T-helper 1 cell treated with Interleukin-12 subunit alpha and Interleukin-12 subunit beta and Interleukin-4 antibody, amounts not matched to agents 30 ng/mL and 1 ng/mL, for 36 hours (primary cell): ENCODE data around the gene TSPEAR. TPM values are rescaled to one million over a fixed set of nuclear protein-coding genes. Genes with fewer than 3 reads are reported as not detected.
"Not testable (repeated sequence)": the region's sequence is repeated elsewhere in the genome, so short reads cannot be mapped to it uniquely, and the experiment has no call there.

Experiments used
- intact Hi-C: fragments of 100-400 bp; cut with micrococcal nuclease; formaldehyde crosslinking; loops from one replicate; pipeline ENCODE4 v1.15.1; 2024
- total RNA-seq: library from RNA; stranded (reverse); gene quantifications from 2 replicates; pipeline ENCODE4 v1.2.3, GENCODE V29; 2022

The TSPEAR gene
- total RNA-seq, 1 donor from 2014 or later = not detected

DNA sequence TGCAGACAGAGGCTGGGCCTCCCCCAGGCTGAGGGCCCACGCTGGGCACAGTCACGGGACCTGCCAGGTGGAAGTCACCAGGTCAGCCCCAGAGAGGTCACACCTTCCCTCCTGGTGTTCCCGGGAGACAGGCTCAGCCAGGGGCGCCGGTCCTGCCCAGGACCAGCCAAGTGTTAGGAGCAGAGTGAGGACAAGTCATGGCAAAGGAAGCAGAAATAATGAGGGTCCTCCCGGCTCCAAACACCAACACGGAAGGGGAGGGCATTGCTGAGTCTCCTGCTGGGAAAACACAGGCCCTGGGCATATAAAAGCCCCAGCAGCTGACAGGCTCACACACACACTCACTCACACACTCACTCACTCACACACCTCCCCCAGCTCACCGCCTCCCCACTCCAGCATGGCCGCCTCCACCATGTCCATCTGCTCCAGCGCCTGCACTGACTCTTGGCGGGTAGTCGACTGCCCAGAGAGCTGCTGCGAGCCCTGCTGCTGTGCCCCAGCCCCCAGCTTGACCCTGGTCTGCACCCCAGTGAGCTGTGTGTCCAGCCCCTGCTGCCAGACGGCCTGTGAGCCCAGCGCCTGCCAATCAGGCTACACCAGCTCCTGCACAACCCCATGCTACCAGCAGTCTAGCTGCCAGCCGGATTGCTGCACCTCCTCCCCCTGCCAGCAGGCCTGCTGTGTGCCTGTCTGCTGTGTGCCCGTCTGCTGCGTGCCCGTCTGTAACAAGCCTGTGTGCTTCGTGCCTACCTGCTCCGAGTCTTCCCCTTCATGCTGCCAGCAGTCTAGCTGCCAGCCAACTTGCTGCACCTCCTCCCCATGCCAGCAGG lies 74.1 kb downstream of the TSPEAR start, which contains the start of gene KRTAP10-10:
Gene KRTAP10-10, plus strand, starts transcription at position 339 of the 833 bp plus-strand sequence. Its CDS starts 62 bp downstream, at position 401.
- intact Hi-C loops = no loop called here

DNA sequence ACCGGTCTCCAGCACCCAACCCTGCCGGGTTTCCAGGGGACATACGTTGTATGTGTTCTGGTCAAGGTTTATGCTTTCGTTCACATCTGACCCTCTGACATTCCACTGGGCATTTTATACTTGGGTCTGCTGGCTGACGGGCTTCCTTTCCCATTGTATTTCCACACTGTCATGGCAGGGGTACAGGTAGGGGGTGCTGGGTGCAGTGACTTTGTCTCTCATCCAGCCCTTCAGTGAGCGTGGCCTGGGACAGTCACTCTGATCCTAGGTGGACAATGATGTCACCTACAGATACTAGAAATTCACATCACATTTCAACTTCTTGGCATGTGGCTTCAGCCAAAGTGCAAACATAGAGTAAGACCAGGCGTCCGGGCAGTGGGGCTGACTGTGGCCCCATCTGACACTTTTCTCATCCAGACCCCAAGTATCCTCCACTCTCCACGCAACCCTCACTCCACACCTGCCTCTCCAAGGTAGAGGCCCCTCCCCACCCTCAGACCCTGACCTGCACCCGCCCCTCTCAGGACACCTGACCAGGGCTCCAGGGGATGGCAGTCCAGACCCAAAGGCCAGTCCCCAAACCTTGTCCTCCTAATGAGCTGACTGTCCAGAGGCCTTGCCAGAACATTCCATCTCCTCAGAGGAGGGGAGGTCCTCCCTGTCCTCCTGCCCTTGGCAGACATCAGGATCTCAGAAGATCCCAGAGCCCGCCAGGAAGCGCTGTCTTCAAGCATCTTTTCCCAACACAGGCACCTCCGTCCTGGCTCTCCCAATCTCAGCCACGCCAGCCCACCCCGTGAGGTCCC lies 75.0 kb downstream of the TSPEAR start:
- intact Hi-C loops = no loop called here

DNA sequence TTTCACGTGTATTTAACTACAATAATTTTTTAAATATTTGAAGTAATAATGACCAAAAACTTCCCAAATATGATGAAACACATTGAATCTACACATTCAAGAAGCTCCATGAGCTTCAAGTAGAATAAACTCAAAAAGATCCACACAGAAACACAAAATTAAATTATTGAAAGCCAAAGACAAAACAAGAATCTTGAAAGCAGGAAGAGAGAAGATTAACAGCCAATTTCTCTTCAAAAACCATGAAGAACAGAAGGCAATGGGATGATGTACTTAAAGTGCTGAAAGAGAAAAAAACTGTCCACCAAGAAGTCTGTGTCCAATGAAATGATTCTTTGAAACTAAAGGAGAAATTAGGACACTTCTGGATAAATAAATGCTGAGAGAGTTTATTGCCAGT lies 79.3 kb downstream of the TSPEAR start:
- intact Hi-C loops = no loop called here

DNA sequence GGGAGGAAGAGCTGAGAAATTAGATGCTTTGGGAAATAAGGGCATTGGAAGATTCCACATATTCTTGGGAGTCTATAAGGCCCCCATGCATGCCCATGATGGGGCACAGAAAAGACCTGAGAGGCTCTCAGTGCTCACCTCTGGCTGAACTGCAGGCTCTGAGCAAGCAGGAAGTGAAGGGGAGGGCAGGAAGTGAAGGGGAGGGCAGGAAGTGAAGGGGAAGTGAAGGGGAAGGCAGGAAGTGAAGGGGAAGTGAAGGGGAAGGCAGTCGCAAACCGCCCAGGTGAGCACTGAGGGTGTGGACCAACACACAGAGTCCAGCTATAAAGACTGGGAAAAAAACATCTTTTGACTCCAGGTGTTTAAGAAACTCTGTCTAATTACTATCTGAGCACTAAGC lies 80.9 kb downstream of the TSPEAR start:
- intact Hi-C loops = no loop called here

GRCh38 chr21:44628707-44629391 lies 82.5 kb downstream of the TSPEAR start:
- intact Hi-C loops = no loop called here

- intact Hi-C loops = not testable (repeated sequence)
These were observed 83.5 kb downstream of the TSPEAR start for GRCh38 chr21:44627831-44628233.

DNA sequence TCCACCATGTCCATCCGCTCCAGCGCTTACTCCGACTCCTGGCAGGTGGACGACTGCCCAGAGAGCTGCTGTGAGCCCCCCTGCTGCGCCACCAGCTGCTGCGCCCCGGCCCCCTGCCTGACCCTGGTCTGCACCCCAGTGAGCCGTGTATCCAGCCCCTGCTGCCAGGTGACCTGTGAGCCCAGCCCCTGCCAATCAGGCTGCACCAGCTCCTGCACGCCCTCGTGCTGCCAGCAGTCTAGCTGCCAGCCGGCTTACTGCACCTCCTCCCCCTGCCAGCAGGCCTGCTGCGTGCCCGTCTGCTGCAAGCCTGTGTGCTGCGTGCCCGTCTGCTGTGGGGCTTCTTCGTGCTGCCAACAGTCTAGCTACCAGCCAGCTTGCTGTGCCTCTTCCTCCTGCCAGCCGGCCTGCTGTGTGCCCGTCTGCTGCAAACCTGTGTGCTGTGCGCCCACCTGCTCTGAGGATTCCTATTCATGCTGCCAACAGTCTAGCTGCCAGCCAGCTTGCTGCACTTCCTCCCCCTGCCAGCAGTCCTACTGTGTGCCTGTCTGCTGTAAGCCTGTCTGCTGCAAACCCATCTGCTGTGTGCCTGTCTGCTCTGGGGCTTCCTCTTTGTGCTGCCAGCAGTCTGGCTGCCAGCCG lies 84.1 kb downstream of the TSPEAR start:
- intact Hi-C loops = not testable (repeated sequence)

DNA sequence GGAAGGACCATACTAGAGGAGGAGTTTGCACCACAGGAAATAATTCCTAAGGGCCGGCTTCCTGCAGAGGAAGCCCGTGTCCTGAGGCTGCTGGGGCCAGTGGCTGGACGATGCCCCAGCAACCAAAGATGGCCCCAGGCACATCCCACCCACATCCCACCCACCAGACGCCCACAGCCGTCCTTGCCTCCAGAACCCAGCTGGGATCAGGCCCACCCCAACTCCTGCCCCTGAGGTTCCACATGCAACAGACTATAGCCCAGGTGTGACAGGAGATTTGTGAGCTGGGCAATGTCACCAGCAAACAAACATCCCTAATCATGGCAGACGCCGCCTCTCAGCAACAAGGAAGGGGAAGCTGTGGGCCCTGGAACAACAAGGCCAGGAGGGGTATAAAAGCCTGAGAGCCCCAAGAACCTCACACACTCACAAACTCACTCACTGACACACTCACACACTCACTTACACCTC lies 84.7 kb downstream of the TSPEAR start, which contains the start of gene KRTAP10-9:
Gene KRTAP10-9, plus strand, starts transcription at position 421 of the 471 bp plus-strand sequence. CDS start 79 bp downstream, outside the sequence.
- intact Hi-C loops = no loop called here

GRCh38 chr21:44626262-44626661 lies 85.1 kb downstream of the TSPEAR start:
- intact Hi-C loops = no loop called here

DNA sequence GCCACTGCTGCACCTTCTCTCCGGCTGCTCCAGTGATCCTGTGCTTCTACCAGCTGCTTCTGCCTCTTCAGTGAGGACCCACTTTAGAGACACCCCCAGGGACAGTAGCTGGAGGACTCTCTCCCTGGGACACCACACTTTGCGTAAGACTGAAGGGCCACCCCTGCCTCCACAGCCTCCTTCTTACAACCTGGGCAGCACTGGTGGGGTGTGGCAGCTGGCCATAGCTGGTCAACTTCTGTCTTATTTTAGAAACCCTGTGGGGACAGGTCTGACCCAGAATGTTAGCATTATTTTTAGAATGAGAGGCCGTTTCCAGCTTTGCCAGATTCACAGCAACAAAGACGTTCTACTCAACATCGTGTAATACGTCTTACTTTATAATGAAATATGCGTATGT lies 85.6 kb downstream of the TSPEAR start:
- intact Hi-C loops = no loop called here

DNA sequence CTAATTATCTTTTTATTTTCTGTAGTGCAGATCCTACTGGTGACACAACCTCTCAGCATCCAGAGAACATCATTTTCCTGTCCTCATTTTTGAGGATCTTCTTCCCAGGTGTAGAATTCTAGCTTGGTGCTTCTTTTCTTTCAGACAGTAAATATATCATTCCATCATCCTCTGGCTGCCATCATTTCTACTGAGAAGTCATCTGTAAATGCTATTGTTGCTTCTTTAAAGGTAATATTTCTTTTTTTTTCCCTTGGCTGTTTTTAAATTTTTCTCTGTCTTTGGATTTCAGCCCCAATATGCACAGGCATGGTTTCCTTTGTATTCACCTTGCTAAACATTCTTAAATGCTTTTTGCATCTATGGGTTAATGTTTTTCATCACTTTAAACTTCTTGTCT lies 87.8 kb downstream of the TSPEAR start:
- intact Hi-C loops = no loop called here

- intact Hi-C loops = loop anchor here (1.0 kb wide), 2 partner anchors 36 to 37 kb away; partner anchors contain the start of gene KRTAP12-3
These were observed 91.5 kb downstream of the TSPEAR start for GRCh38 chr21:44619886-44620285.

DNA sequence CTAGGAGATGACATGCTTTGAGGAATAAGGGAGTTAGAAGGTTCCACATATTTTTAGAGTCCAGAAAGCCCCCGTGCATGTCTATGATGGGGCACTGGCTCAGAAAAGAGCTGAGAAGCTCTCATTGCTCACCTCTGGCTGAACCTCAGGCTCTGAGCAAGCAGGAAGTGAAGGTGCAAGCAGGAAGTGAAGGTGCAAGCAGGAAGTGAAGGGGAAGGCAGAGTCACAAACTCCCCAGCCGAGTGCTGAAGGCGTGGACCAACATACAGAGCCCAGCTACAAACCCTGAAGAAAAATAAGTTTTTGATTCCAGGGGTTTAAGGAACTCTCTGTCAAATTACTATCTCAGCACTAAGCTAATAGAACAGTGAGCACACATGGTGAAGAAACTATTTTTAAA lies 92.5 kb downstream of the TSPEAR start:
- intact Hi-C loops = loop anchor here (1.0 kb wide), 2 partner anchors 35 to 38 kb away; partner anchors contain the start of gene KRTAP12-3

- intact Hi-C loops = no loop called here
These were observed 92.9 kb downstream of the TSPEAR start for GRCh38 chr21:44618504-44618903.

DNA sequence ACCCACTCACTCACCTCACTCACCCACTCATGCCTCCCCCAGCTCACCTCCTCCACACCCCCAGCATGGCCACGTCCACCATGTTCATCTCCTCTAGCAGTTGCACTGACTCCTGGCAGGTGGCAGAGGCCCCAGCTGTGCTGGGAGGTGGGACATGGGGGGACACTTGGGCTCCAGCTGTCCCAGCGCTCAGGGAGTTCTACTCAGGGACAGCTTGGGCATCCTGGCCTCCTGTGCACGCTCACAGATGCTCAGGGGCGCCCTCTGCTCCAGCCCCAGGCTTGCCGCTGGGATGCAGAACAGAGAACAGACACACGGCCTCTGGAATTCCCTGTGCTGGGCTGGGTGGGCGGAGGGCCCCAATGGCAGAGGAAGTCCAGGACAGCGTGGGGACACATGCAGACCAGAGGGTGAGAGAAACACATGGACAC lies 94.3 kb downstream of the TSPEAR start:
- intact Hi-C loops = no loop called here

DNA sequence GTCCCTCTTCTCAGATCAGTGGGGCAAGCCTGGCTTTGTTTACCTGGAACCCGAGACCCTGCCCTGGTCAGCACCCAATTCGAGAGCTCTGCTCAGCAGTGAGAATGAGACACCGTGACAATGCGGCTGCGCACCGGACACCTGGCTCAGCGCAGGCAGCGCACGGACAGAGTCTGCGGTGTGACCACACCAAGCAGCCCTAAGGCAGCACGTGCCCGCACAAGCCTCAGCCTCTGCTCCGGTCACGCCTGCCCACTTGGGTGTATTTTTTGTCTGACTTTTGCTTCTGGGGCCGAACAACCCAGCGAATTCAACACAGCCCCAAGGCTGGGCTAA lies 94.8 kb downstream of the TSPEAR start:
- intact Hi-C loops = no loop called here

- intact Hi-C loops = no loop called here
These were observed 95.3 kb downstream of the TSPEAR start for GRCh38 chr21:44615911-44616590.

DNA sequence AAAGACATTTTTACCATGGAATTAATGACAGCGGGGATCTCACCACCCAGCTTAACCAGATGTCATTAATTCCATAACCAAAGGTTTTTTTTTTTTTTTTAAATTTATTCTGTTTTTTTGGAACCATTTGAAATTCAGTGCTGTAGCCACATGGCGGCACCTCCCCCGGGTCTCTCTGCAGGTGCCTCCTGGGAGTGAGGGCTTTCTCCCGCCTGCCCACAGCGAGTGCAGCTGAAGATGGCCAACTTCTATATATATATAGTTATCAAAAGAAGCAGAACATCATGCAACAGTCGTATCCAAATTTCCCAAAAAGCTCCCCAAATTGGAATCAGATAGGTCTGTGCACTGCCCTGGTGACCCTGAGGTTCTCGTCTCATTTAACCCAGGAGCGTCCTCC lies 95.9 kb downstream of the TSPEAR start:
- intact Hi-C loops = no loop called here

GRCh38 chr21:44614961-44615391 lies 96.4 kb downstream of the TSPEAR start:
- intact Hi-C loops = no loop called here

DNA sequence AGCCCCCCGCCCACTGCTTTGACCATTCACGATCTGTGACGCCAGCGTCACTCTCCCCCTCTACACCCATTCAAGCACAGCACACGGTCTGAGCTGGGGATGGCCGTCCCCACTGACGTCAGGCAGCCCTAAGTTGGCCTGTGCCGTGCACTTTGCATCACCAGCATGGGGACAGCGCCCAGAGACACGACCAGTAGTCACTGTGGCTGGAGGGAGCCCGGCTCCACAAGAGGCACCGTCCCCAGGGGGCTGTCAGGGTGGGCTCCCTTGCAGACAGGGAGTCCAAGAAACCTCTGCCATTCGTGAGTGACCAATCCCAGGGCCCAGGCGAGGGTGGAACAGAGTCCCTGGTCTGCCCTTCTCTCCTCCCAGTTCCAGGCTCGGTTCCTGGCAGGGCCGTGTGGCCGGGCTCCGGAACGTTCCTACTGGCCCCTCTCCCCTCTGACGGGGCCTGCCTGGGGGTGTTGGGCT lies 97.2 kb downstream of the TSPEAR start:
- intact Hi-C loops = no loop called here
